Measurements from ENCODE around the gene DLG2. TPM values are rescaled to one million over a fixed set of nuclear protein-coding genes. Genes with fewer than 3 reads are reported as not detected.

Gene DLG2
- total and polyA plus RNA-seq, 2 donors (not counting 3 experiments of a cell fraction or from before 2014, with no cell fraction given), result 0.15 to 1.1 TPM

DNA sequence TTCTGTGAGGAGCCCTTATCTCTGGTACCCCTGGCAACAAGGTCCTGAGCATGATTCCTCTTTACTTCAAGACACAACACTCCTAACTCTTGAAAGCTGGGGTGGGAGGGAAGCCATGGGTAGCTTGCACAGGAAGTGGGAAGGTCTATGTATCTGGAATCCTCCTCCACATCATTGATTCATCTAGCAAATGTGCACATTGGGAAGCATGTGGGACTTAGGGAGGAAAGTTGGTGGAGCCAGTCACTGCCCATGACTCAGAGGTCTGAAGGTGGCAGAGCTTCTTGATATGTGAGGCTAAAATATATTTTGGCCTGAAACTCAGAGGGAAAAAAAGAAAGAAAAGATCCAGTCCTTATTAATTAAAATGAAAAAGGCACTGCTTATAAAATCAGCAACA is 1000.9 kb downstream of the DLG2 start:
- BruUV-seq (replicated peaks), result no TSS peak
- H4K20me1 ChIP-seq (replicated peaks; ENCODE audit: control insufficient read depth, extremely low read depth, insufficient read depth, low read length), result no peaks in the 10 kb centered on the region
- no peaks in the 10 kb centered on the region for H3K4me1 ChIP-seq (ENCODE audit: control insufficient read depth, extremely low read depth, insufficient read depth, low read length)
- FAIRE-seq (no peak), DNase-seq (ENCODE audit: low read depth, low spot score) (no peak)
- H2AFZ ChIP-seq (ENCODE audit: low read depth, low read length), result no peak overlapping the region
- dilution Hi-C loops (cut with MboI; ENCODE audit: extremely low pct_ligation_motif_present, low sequenced_read_pairs) (no loop called here), intact Hi-C loops (cut with micrococcal nuclease) (no loop called here)
- no peaks in the 10 kb centered on the region for H3K36me3 ChIP-seq (ENCODE audit: control insufficient read depth in 2 of 2, extremely low read depth in 1 of 2, insufficient read depth in 2 of 2, low read length in 2 of 2)
- H3K79me2 ChIP-seq (ENCODE audit: control insufficient read depth, insufficient read depth, low read length), result no peaks in the 10 kb centered on the region
- H3K4me3 ChIP-seq (replicated peaks in 1 of 3; ENCODE audit: insufficient read depth in 1 of 3, low read depth in 1 of 3, low read length in 3 of 3), result no peak overlapping the region
- TF ChIP-seq, protein P1, sequence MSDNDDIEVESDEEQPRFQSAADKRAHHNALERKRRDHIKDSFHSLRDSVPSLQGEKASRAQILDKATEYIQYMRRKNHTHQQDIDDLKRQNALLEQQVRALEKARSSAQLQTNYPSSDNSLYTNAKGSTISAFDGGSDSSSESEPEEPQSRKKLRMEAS (IDR thresholded peaks at IDR 0.05; ENCODE audit: insufficient read depth, insufficient read length), result no peak
- TF ChIP-seq FOS (IDR thresholded peaks at IDR 0.05; ENCODE audit: borderline replicate concordance, insufficient read depth, low read length), result no peak
- TF ChIP-seq POLR2AphosphoS5 (IDR thresholded peaks at IDR 0.05; ENCODE audit: insufficient read depth, low read depth, low read length), result no peak
- TF ChIP-seq POLR2A (IDR thresholded peaks at IDR 0.05; ENCODE audit: low read depth, low read length), result no peak
- TF ChIP-seq MYC (IDR thresholded peaks at IDR 0.05; ENCODE audit: low read depth, low read length), result no peak
- TF ChIP-seq GATA2 (IDR thresholded peaks at IDR 0.05; ENCODE audit: insufficient read depth, insufficient read length, low read depth, low read length), result no peak
- TF ChIP-seq, protein P2, sequence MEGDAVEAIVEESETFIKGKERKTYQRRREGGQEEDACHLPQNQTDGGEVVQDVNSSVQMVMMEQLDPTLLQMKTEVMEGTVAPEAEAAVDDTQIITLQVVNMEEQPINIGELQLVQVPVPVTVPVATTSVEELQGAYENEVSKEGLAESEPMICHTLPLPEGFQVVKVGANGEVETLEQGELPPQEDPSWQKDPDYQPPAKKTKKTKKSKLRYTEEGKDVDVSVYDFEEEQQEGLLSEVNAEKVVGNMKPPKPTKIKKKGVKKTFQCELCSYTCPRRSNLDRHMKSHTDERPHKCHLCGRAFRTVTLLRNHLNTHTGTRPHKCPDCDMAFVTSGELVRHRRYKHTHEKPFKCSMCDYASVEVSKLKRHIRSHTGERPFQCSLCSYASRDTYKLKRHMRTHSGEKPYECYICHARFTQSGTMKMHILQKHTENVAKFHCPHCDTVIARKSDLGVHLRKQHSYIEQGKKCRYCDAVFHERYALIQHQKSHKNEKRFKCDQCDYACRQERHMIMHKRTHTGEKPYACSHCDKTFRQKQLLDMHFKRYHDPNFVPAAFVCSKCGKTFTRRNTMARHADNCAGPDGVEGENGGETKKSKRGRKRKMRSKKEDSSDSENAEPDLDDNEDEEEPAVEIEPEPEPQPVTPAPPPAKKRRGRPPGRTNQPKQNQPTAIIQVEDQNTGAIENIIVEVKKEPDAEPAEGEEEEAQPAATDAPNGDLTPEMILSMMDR (IDR thresholded peaks at IDR 0.05; ENCODE audit: extremely low read depth in 1 of 2, insufficient read depth in 1 of 2, low read depth in 1 of 2, low read length in 2 of 2), result no peak
- no peak for TF ChIP-seq JUN (IDR thresholded peaks at IDR 0.05; ENCODE audit: borderline replicate concordance, insufficient read depth, insufficient read length, low read depth)
- no peak for TF ChIP-seq EZH2 (IDR thresholded peaks at IDR 0.05; ENCODE audit: borderline replicate concordance, low read depth, low read length, severe bottlenecking)
- no peak overlapping the region for H3K27ac ChIP-seq (ENCODE audit: insufficient read depth, low read depth, low read length)
- H3K4me2 ChIP-seq (ENCODE audit: insufficient read depth, low read length), result no peak overlapping the region
- POLR2A ChIA-PET, result no interaction called here
- no peaks in the 10 kb centered on the region for H3K9me1 ChIP-seq (replicated peaks; ENCODE audit: control insufficient read depth, extremely low read depth, insufficient read depth, low read length)
- CTCF ChIA-PET, result no interaction called here
- H3K27me3 ChIP-seq (ENCODE audit: control insufficient read depth in 2 of 2, insufficient read depth in 2 of 2, low read length in 2 of 2), result no peaks in the 10 kb centered on the region
- no peaks in the 10 kb centered on the region for H3K9me3 ChIP-seq (replicated peaks; ENCODE audit: control insufficient read depth, insufficient read depth, low read length)
- no peak overlapping the region for H3K9ac ChIP-seq (replicated peaks; ENCODE audit: extremely low read depth, insufficient read depth, low read length)
